Panc1 (cell line): ENCODE data around the gene FRMD1. TPM values are rescaled to one million over a fixed set of nuclear protein-coding genes. Genes with fewer than 3 reads are reported as not detected.

Experiments
- ATAC-seq: fragments of 200-7000 bp; cut with Tn5 transposase; 2 replicates; pipeline ENCODE4 v1.9.1; 2020; ENCODE audit warnings: mild to moderate bottlenecking, moderate library complexity
- BruUV-seq: library from RNA; stranded (reverse); fragments of 400-500 nt; replicated peaks from 2 replicates; lab custom pipeline; 2021; lab: Mats Ljungman, UMichigan
- CTCF ChIA-PET: fragments of 300-600 bp; sonication (Branson Sonifier 250); formaldehyde crosslinking; loops from one replicate; lab custom pipeline; 2022; ENCODE audit warnings: antibody characterized with exemption; lab: Charles Lee
- POLR2A ChIA-PET: fragments of 300-600 bp; sonication (Branson Sonifier 250); formaldehyde crosslinking; loops from one replicate; lab custom pipeline; 2022; ENCODE audit warnings: antibody characterized with exemption; lab: Charles Lee
- DNase-seq: peaks from one replicate; pipeline ENCODE4 v3.0.0-alpha.2; 2010; ENCODE audit warnings: low read depth, low spot score
- H3K27ac ChIP-seq: 2 replicates; pipeline ENCODE4 v1.5.1; 2011; ENCODE audit warnings: mild to moderate bottlenecking, low read length, inconsistent platforms
- H3K27me3 ChIP-seq: fragments of 200-500 bp; sonication (Bioruptor generic); 2 replicates; pipeline ENCODE4 v1.6.0; 2014; ENCODE audit warnings: low read length, inconsistent platforms; ENCODE audit not compliant: control insufficient read depth, insufficient read depth
- H3K36me3 ChIP-seq: fragments of 200-500 bp; sonication (Bioruptor generic); 2 replicates; pipeline ENCODE4 v1.5.1; 2014; ENCODE audit warnings: inconsistent platforms, mild to moderate bottlenecking, low read length, moderate library complexity; ENCODE audit not compliant: control insufficient read depth, insufficient read depth
- H3K4me1 ChIP-seq: 2 replicates; pipeline ENCODE4 v1.5.1; 2011; ENCODE audit warnings: inconsistent platforms, mild to moderate bottlenecking, low read length, moderate library complexity; ENCODE audit not compliant: control insufficient read depth, insufficient read depth
- H3K4me3 ChIP-seq, 2 experiments: 2 replicates each; pipeline ENCODE4 v1.5.1; 2011 to 2012; ENCODE audit warnings: low read depth in 2 of 2, low read length in 2 of 2, mild to moderate bottlenecking in 2 of 2, inconsistent platforms in 1 of 2, moderate library complexity in 1 of 2
- H3K9me3 ChIP-seq: fragments of 200-500 bp; sonication (Bioruptor generic); 2 replicates; pipeline ENCODE4 v1.5.1; 2014; ENCODE audit warnings: low read depth, mild to moderate bottlenecking, inconsistent platforms, low read length, moderate library complexity; ENCODE audit not compliant: control insufficient read depth, insufficient read depth
- CTCF ChIP-seq: fragments of 450-650 bp; IDR thresholded peaks from 2 replicates; pipeline ENCODE4 v1.5.1; 2017; ENCODE audit warnings: mild to moderate bottlenecking
- POLR2AphosphoS5 ChIP-seq: IDR thresholded peaks from 2 replicates; pipeline ENCODE4 v1.6.1; 2012; ENCODE audit warnings: mild to moderate bottlenecking, low read depth, low read length, moderate library complexity
- REST ChIP-seq, 2 experiments: IDR thresholded peaks; 2 replicates each; pipeline ENCODE4 v1.6.1; 2011 to 2012; ENCODE audit warnings: low read depth in 2 of 2, control low read depth in 1 of 2, low read length in 1 of 2, mild to moderate bottlenecking in 1 of 2, moderate library complexity in 1 of 2; ENCODE audit not compliant: insufficient read depth in 1 of 2
- SIN3A ChIP-seq: IDR thresholded peaks from 2 replicates; pipeline ENCODE4 v1.6.1; 2012; ENCODE audit warnings: low read depth, mild to moderate bottlenecking, low read length, moderate library complexity, borderline replicate concordance; ENCODE audit not compliant: insufficient read depth
- TCF7L2 ChIP-seq: IDR thresholded peaks from 2 replicates; pipeline ENCODE4 v1.6.1; 2011; ENCODE audit warnings: mild to moderate bottlenecking, low read depth, low read length, inconsistent platforms
- in situ Hi-C: cut with HindIII; loops from 2 replicates; pipeline ENCODE4 v1.10.0; 2016; ENCODE audit warnings: low sequenced_read_pairs, low pct_unique_long_range_greater_than_20kb
- intact Hi-C: fragments of 100-400 bp; cut with micrococcal nuclease; formaldehyde crosslinking; loops from one replicate; pipeline ENCODE4 v1.10.0; 2022; ENCODE audit not compliant: unreplicated experiment
- total RNA-seq: library from RNA; stranded (reverse); gene quantifications from one replicate; pipeline ENCODE4 v1.2.1, GENCODE V29; 2021; ENCODE audit not compliant: unreplicated experiment

FRMD1 gene
- total RNA-seq, 1 experiment from 2014 or later, result 0.15 TPM

GRCh38 chr6:168050225-168050880 is 28.7 kb downstream of the FRMD1 start:
- ATAC-seq, result peak; percentile 12; the same call in 1 of the 2 replicates

GRCh38 chr6:168049706-168050224 is 29.2 kb downstream of the FRMD1 start:
- ChIA-PET CTCF (no interaction called here), POLR2A (no interaction called here)
- TF ChIP-seq POLR2AphosphoS5 (no peak), SIN3A (no peak), CTCF (no peak), TCF7L2 (no peak)
- no TSS peak for BruUV-seq
- ATAC-seq (no peak), DNase-seq (no peak)
- H3K4me1 ChIP-seq, result no peaks in the 10 kb centered on the region
- intact Hi-C loops (loop anchor here (10.0 kb wide), 1 partner anchor 135 kb away; no protein-coding TSS in a partner anchor), in situ Hi-C loops (no loop called here)
- no peaks in the 10 kb centered on the region for H3K36me3 ChIP-seq
- H3K9me3 ChIP-seq, result no peaks in the 10 kb centered on the region
- H3K4me3 ChIP-seq, result no peak overlapping the region
- no peaks in the 10 kb centered on the region for H3K27me3 ChIP-seq
- H3K27ac ChIP-seq, result no peak overlapping the region

More at GRCh38 chr6:168050225-168050880, 28.7 kb downstream of the FRMD1 start:
- DNase-seq, result no peak
- POLR2A ChIA-PET, result no interaction called here
- intact Hi-C loops, result loop anchor here (10.0 kb wide), 1 partner anchor 136 kb away; no protein-coding TSS in a partner anchor
- no peaks in the 10 kb centered on the region for H3K4me1 ChIP-seq
- H3K27ac ChIP-seq, result no peak overlapping the region
- no peak overlapping the region for H3K4me3 ChIP-seq
- no peaks in the 10 kb centered on the region for H3K36me3 ChIP-seq
- CTCF ChIA-PET, result interaction anchor here (0.7 kb wide), 1 partner anchor 56 kb away, joined by 10 read pairs; no protein-coding TSS in a partner anchor
- TF ChIP-seq SIN3A (no peak), CTCF (no peak), POLR2AphosphoS5 (no peak), TCF7L2 (no peak)
- no peaks in the 10 kb centered on the region for H3K27me3 ChIP-seq
- in situ Hi-C loops, result no loop called here
- BruUV-seq, result no TSS peak
- H3K9me3 ChIP-seq, result no peaks in the 10 kb centered on the region

- DNase-seq (no peak), ATAC-seq (no peak)
- CTCF ChIA-PET, result no interaction called here
- Histone ChIP-seq H3K4me3 (no peak overlapping the region), H3K36me3 (no peaks in the 10 kb centered on the region), H3K27ac (no peak overlapping the region), H3K4me1 (no peaks in the 10 kb centered on the region), H3K9me3 (no peaks in the 10 kb centered on the region), H3K27me3 (no peaks in the 10 kb centered on the region)
- intact Hi-C loops, result no loop called here
- TF ChIP-seq CTCF (no peak), REST (IDR thresholded peaks at IDR 0.05; ENCODE audit: insufficient read depth in 1 of 2, low read depth in 2 of 2, low read length in 1 of 2) (no peak), POLR2AphosphoS5 (no peak), TCF7L2 (no peak), SIN3A (no peak)
- BruUV-seq, result no TSS peak
- POLR2A ChIA-PET, result no interaction called here
- in situ Hi-C loops, result no loop called here
Measured at GRCh38 chr6:168049277-168049676, 29.7 kb downstream of the FRMD1 start.
